Neuron (in vitro differentiated cells): ENCODE results near the gene TOMM70.
"Not testable (repeated sequence)": the region's sequence is repeated elsewhere in the genome, so short reads cannot be mapped to it uniquely, and the experiment has no call there.

ENCODE experiments used
- H2AFZ ChIP-seq: one replicate; pipeline ENCODE4 v1.6.1; 2013; ENCODE audit warnings: low read depth, mild to moderate bottlenecking, inconsistent platforms, low read length, moderate library complexity
- H3K27me3 ChIP-seq: one replicate; pipeline ENCODE4 v1.6.1; 2013; ENCODE audit warnings: low read length; ENCODE audit not compliant: insufficient read depth
- H3K36me3 ChIP-seq: one replicate; pipeline ENCODE4 v1.6.1; 2013; ENCODE audit warnings: low read length; ENCODE audit not compliant: insufficient read depth
- H3K4me1 ChIP-seq: one replicate; pipeline ENCODE4 v1.6.1; 2013; ENCODE audit warnings: low read length; ENCODE audit not compliant: insufficient read depth
- H3K4me3 ChIP-seq: 2 replicates; pipeline ENCODE4 v1.5.1; 2013; ENCODE audit warnings: mild to moderate bottlenecking, low read length, moderate library complexity
- H3K9me3 ChIP-seq: one replicate; pipeline ENCODE4 v1.6.1; 2013; ENCODE audit warnings: low read length

The TOMM70 gene

DNA sequence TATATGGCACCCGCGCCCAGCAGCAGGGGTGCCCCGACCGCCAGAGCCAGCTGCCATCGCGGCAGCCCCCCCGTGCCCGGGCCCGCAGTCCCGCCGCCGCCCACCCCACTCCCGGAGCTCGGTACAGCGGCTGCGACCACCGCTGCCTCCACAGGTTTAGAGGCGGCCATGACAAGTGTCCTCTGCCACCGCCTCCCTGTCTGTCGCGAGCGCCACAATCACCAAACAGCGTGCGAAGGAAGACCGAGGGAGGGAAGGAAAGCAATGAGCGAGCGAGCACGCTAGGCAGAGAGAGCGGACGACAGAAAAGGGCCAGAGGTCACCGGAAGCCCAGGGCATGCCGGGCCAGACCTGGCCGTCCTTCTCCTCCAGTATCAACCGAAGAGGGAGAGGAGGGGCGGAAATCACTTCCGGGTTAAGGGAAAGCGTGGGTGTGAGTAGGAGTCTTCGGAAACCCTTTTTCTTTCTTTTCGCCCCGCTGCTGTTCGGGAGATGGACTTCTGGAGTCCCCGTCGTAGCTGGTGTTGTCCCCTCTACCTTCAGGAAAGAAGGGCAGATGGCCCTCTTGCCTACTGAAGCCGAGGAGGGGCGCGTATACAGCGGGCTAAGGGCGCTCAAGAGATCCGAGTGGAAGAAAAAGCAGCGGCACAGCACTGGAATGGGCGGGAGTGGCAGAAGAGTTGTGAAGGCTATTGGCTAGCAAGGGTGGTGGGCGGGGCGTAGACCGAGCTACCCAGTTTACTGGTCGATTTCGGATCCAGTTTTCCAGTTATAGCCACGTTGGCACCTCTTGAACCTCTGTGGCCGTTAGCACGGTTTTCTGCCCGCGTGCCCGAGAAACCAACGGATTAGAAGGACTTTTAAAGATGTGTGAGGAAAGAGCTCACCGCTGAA is at the start of gene TOMM70, which contains the start of gene LNP1:
TSS of gene TOMM70 (minus strand) at position 310 of the 894 bp plus-strand sequence. CDS start at position 170, 140 bp downstream.
TSS of gene LNP1 (plus strand) at position 760 of the 894 bp plus-strand sequence. CDS start 28,191 bp downstream, outside the sequence.
- Histone ChIP-seq H2AFZ (peak within 1 kb of the TSS; percentile 40), H3K4me1 (peaks cover 14% of the 10 kb centered on the region), H3K9me3 (no peaks in the 10 kb centered on the region), H3K4me3 (peak within 1 kb of the TSS; percentile 76), H3K36me3 (no peaks in the 10 kb centered on the region), H3K27me3 (no peaks in the 10 kb centered on the region)

DNA sequence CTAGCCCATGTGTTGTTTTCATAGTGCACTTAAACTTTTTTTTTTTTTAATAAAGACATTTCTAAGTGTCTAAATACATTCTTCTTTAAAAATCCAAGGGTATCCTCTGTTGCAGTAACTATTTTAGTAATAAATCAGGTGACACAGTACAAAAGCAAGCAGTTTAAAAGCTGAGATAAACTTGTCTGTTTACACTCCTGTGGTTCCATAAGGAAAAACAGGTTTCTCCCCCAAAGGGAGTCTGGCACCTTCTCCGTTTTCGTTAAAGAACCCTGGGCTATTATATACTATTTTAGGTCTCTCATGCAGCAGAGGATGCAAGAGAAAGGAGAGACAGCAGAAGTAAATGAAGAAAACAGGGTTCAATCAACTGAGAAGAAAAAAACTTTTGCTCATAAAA is 48.3 kb upstream of the TOMM70 start:
- Histone ChIP-seq H3K4me3 (no peak overlapping the region), H3K27me3 (no peaks in the 10 kb centered on the region), H3K36me3 (peaks cover 6% of the 10 kb centered on the region), H3K4me1 (peaks cover 8% of the 10 kb centered on the region), H2AFZ (no peak overlapping the region), H3K9me3 (peaks cover 2% of the 10 kb centered on the region)

DNA sequence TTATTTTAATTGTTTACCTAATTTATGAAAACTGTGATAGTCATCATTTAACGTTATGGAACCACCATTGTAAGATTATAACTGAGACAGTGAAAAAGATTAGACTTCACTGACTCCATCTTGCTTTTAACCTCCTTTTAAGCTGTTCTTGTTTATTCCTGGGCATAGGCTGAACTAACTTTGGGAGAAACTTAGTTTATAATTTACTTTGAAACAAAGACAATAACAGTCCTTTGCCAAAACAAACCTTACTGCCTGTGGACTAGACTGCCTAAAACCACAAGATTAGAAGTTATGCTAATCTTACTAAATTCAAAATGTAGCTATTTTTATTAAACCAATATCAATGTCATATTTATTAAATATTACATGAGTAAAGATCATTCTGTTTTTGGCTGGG is 47.2 kb upstream of the TOMM70 start:
- no peak overlapping the region for H2AFZ ChIP-seq
- no peaks in the 10 kb centered on the region for H3K27me3 ChIP-seq
- H3K4me3 ChIP-seq: no peak overlapping the region
- peaks cover 2% of the 10 kb centered on the region for H3K9me3 ChIP-seq
- H3K36me3 ChIP-seq: peaks cover 5% of the 10 kb centered on the region
- H3K4me1 ChIP-seq: peaks cover 8% of the 10 kb centered on the region

DNA sequence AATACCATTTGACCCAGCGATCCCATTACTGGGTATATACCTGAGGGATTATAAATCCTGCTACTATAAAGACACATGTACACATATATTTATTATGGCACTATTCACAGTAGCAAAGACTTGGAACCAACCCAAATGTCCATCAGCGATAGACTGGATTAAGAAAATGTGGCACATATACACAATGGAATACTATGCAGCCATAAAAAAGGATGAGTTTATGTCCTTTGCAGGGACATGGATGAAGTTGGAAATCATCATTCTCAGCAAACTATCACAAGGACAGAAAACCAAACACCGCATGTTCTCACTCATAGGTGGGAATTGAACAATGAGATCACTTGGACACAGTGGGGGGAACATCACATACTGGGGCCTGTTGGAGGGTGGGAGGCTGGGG is 46.2 kb upstream of the TOMM70 start:
- H3K9me3 ChIP-seq, H3K4me1 ChIP-seq, H3K4me3 ChIP-seq: not testable (repeated sequence)

DNA sequence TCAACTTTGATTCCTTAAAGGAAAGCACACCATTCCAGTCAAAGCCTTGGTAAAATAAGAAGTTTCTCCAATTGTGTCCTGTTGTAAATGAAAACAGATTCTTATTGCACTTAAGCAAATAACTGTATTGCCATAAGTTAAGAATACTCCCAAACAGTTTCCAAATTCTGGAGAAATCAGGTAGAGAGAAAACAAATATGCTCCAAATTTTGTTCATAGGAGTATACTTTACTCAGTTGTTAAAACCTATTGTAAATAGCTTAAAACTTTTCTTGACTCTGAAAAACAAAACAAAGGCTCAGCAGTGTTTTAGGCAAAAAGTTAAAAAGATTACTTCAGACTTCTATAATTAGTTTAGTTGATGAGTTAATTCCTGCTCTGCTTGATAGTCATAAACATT is 42.8 kb upstream of the TOMM70 start:
- peaks cover 2% of the 10 kb centered on the region for H3K9me3 ChIP-seq
- no peaks in the 10 kb centered on the region for H3K36me3 ChIP-seq
- H2AFZ ChIP-seq: no peak overlapping the region
- H3K27me3 ChIP-seq: no peaks in the 10 kb centered on the region
- H3K4me1 ChIP-seq: no peaks in the 10 kb centered on the region
- no peak overlapping the region for H3K4me3 ChIP-seq

More for the DNA sequence above, 46.2 kb upstream of the TOMM70 start:
- H3K36me3 ChIP-seq, H3K27me3 ChIP-seq, H2AFZ ChIP-seq: not testable (repeated sequence)

DNA sequence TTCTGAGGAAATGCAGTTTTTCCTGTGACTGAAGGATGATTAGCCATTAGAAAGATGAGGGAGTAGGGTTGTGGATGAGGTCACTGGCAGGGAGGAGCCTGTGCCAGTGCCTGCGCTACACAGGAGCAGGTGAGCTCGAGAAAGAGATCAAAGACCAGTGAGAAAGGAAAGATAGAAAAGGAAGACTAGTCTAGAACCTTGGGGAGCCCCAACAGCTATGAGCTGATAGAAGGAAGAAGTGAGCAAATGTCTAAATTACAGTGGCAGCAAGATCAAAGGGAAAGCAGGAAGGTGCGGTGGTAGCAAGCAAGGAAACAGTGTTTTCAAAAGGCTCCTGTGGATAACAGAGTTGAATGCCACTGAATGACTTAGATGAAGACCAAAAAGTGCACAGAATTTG is 40.0 kb upstream of the TOMM70 start:
- Histone ChIP-seq H3K27me3 (no peaks in the 10 kb centered on the region), H3K4me1 (no peaks in the 10 kb centered on the region), H3K36me3 (no peaks in the 10 kb centered on the region), H3K4me3 (no peak overlapping the region), H2AFZ (no peak overlapping the region), H3K9me3 (peaks cover 2% of the 10 kb centered on the region)

DNA sequence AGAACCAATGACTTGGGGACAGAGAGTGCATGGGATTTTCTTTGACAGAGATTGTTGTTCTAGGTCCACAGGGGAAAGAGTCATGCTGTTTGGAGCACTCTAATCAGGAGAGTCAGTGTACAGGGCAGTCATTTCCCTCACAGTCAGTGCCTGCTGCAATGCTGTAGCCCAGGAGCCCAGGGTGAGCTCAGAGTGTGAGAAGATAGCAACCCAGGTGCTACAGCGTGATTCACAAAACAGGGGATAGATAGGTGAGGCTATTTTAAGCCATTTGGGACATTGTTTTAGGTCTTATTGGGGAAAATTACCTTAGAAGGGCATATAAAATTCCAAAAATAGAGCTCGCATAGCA is 37.7 kb upstream of the TOMM70 start:
- Histone ChIP-seq H3K36me3 (no peaks in the 10 kb centered on the region), H3K27me3 (no peaks in the 10 kb centered on the region)

DNA sequence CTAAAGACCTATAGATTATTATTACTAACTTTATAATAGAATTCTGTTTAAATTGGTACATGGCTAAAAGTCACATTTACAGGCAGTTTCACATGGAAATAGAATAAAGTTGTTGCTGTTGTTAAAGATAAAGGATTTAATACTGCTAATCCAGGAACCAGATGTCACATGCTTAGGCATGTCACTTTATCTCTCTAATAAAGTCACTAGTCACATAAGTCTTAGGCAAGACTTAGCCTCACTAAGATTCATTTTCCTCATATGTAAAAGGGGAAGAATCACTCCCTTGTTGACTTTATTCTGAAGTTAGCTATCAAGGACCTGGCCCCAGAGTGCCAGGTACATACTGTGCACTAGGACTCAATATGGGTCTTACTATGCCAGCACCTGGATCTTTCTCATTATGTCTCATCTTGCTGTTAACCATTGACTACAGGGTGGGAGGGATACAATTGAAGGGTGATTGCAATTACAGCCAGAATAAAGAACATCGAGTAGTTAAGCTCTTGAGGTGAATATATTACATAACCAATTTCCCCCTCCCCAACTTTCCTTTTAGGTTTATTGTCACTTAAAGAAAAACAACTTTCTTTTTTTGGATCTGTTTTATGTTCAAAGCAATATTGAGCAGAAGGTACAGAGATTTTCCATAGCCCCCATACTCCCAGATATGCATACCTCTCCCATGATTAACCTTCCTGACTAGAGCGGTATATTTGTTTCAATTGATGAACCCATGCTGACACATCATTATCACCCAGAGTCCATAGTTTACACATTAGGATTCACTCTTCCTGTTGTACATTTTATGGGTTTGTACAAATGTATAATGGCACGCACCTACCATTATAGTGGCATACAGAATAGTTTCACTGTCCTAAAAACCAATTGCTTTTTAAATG is 37.1 kb upstream of the TOMM70 start:
- Histone ChIP-seq H3K36me3 (peaks cover 2% of the 10 kb centered on the region), H3K4me3 (no peak overlapping the region), H3K4me1 (no peaks in the 10 kb centered on the region), H3K27me3 (no peaks in the 10 kb centered on the region), H3K9me3 (no peaks in the 10 kb centered on the region), H2AFZ (no peak overlapping the region)

More for the DNA sequence above, 37.7 kb upstream of the TOMM70 start:
- Histone ChIP-seq H3K9me3 (no peaks in the 10 kb centered on the region), H3K4me1 (no peaks in the 10 kb centered on the region), H3K4me3 (no peak overlapping the region), H2AFZ (no peak overlapping the region)

DNA sequence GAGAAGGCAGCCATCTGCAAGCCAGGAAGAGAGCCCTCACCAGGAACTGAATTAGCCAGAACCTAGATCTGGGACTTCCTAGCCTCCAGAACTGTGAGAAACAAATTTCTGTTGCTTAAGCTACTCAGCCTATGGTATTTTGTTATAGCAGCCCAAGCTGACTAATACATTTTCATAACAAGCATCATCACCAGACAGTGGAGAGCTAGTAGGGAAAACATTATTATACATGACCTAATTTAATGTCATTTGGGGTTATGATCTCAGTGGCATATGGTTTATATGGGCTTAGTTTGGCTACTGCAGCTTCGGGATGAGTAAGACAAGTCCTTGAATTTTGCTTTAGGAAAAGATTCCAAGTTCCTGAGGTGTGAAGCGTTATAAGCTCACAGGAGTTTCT is 36.1 kb upstream of the TOMM70 start:
- Histone ChIP-seq H3K27me3 (no peaks in the 10 kb centered on the region), H3K4me1 (no peaks in the 10 kb centered on the region), H3K36me3 (peaks cover 4% of the 10 kb centered on the region), H3K4me3 (no peak overlapping the region), H3K9me3 (no peaks in the 10 kb centered on the region), H2AFZ (no peak overlapping the region)

DNA sequence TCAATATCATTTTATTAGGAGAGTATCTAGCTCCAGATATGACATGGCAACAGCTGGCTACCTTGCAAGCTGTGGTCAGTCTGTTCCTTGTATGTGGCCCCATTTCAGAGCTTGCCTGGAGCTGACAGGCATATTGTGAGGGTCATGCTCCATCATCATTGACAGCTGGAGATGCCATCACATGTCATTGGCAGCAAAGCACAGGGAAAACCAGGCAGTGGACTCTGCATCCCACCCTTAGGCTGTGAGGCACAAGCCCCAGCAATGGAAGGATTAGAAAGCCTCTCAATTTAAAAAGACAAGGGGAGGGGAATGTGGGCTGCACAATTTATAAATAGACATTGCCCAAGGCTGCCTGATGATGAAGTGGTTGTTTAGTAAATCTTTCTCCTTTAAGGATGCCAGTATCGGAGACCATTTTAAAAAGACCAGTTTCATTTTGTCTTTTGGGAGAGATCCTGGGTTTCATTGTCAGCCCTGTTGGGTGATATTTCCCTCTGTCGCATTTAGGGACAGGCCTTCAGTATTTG is 28.4 kb upstream of the TOMM70 start:
- Histone ChIP-seq H3K4me1 (no peaks in the 10 kb centered on the region), H3K27me3 (no peaks in the 10 kb centered on the region), H3K36me3 (peaks cover 7% of the 10 kb centered on the region), H2AFZ (no peak overlapping the region), H3K9me3 (no peaks in the 10 kb centered on the region), H3K4me3 (no peak overlapping the region)

DNA sequence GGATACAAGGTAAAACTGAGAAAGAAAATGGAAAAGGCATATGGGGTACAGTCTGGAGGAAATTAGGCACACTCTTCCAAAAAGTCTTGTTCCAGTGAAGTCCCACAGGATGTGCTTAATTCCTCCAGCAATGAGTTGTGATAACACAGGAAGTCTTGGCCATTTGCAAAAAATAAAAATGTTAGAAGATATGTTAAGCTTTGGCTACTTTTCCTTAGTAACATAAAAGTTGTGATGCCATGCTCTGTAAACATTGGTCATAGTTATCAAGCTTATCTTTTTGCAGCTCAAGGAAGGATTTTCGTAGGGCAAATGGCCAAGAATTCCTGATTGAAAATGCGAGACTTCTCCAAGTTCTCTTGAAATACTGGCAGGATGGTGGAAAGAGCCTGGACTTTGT is 26.8 kb upstream of the TOMM70 start:
- H3K4me3 ChIP-seq: no peak overlapping the region
- no peaks in the 10 kb centered on the region for H3K9me3 ChIP-seq
- no peak overlapping the region for H2AFZ ChIP-seq
- H3K27me3 ChIP-seq: no peaks in the 10 kb centered on the region
- no peaks in the 10 kb centered on the region for H3K4me1 ChIP-seq
- H3K36me3 ChIP-seq: peaks cover 4% of the 10 kb centered on the region

DNA sequence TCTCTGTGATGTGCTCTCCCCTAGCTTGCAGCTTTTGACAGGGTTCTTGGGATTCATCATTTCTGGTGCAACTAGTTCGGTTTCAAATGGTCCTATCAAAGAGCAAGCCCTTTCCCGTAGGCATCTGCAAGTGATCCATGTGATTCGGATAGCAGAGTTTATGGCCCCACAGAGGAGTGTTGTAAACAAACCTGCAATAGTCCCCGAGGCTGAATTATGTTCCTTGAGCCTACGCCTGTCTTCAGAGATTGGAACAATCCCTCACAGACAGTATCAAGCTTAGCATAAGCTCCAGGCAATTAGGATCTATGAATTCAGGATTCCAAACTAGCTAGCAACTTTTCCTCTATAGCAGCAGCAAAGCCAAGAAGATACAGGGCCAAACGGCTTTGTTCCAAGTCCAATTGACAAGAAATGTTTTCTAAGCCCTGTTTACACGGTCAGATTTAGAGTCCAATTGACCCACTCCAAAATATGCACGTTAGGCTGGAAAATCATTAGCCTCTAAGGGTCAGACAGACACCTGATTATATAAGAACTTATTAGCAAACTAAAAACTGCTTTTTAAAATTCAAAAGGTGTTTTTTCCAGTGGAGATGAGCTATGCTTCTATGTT is 25.3 kb upstream of the TOMM70 start:
- no peaks in the 10 kb centered on the region for H3K9me3 ChIP-seq
- no peak overlapping the region for H2AFZ ChIP-seq
- peaks cover 3% of the 10 kb centered on the region for H3K36me3 ChIP-seq
- H3K4me3 ChIP-seq: no peak overlapping the region
- H3K27me3 ChIP-seq: no peaks in the 10 kb centered on the region
- H3K4me1 ChIP-seq: no peaks in the 10 kb centered on the region
